WI38 (cell line): Measurements from ENCODE around the gene CCDC148.

Source experiments
- H3K4me3 ChIP-seq: 2 replicates; pipeline ENCODE4 v1.5.1; 2011; ENCODE audit warnings: low read depth, mild to moderate bottlenecking, control low read depth, low read length
- CTCF ChIP-seq: IDR thresholded peaks from 2 replicates; pipeline ENCODE4 v1.5.1; 2012; ENCODE audit warnings: low read depth, mild to moderate bottlenecking, control low read depth, low read length

The CCDC148 gene

GRCh38 chr2:158498749-158499136, 42.2 kb upstream of the CCDC148 start:
- TF ChIP-seq CTCF, result no peak
- no peak overlapping the region for H3K4me3 ChIP-seq

GRCh38 chr2:158498043-158498748, 41.6 kb upstream of the CCDC148 start:
- no peak overlapping the region for H3K4me3 ChIP-seq
- TF ChIP-seq CTCF, result no peak

- no peak overlapping the region for H3K4me3 ChIP-seq
- TF ChIP-seq CTCF, result no peak
Measured at GRCh38 chr2:158497486-158497885, 40.9 kb upstream of the CCDC148 start.

- no peak for TF ChIP-seq CTCF
- H3K4me3 ChIP-seq, result no peak overlapping the region
Measured at GRCh38 chr2:158496986-158497385, 40.4 kb upstream of the CCDC148 start.

- no peak for TF ChIP-seq CTCF
Measured at GRCh38 chr2:158495175-158495574, 38.6 kb upstream of the CCDC148 start.

GRCh38 chr2:158493458-158493857, 36.9 kb upstream of the CCDC148 start:
- no peak for TF ChIP-seq CTCF
- H3K4me3 ChIP-seq, result no peak overlapping the region

More at GRCh38 chr2:158495175-158495574, 38.6 kb upstream of the CCDC148 start:
- H3K4me3 ChIP-seq, result no peak overlapping the region

GRCh38 chr2:158491072-158491471, 34.5 kb upstream of the CCDC148 start:
- TF ChIP-seq CTCF, result no peak
- no peak overlapping the region for H3K4me3 ChIP-seq
